Loucy (cell line): Measurements from ENCODE around the gene ETNPPL.

Experiments used
- H2AFZ ChIP-seq: fragments of 200-600 bp; sonication (generic); 2 replicates; pipeline ENCODE4 v1.6.0; 2016; ENCODE audit warnings: antibody characterized with exemption, mild to moderate bottlenecking, low read length, moderate library complexity
- H3F3A ChIP-seq: fragments of 200-600 bp; 2 replicates; pipeline ENCODE4 v1.6.0; 2016; ENCODE audit warnings: antibody characterized with exemption, low read depth, mild to moderate bottlenecking
- H3K27me3 ChIP-seq: fragments of 200-600 bp; sonication (generic); 2 replicates; pipeline ENCODE4 v1.6.1; 2014; ENCODE audit warnings: low read length, mild to moderate bottlenecking; ENCODE audit not compliant: insufficient read depth, poor library complexity, severe bottlenecking
- H3K36me3 ChIP-seq: fragments of 200-600 bp; sonication (generic); 2 replicates; pipeline ENCODE4 v1.6.1; 2016; ENCODE audit warnings: low read length; ENCODE audit not compliant: insufficient read depth
- H3K4me1 ChIP-seq: fragments of 200-600 bp; sonication (generic); 2 replicates; pipeline ENCODE4 v1.5.1; 2014; ENCODE audit warnings: low read length, mild to moderate bottlenecking; ENCODE audit not compliant: insufficient read depth, poor library complexity, severe bottlenecking
- H3K4me2 ChIP-seq: fragments of 200-600 bp; sonication (generic); 2 replicates; pipeline ENCODE4 v1.6.0; 2014; ENCODE audit warnings: antibody characterized with exemption, low read length, low read depth, mild to moderate bottlenecking; ENCODE audit not compliant: poor library complexity, severe bottlenecking
- H3K4me3 ChIP-seq: fragments of 200-600 bp; sonication (generic); 2 replicates; pipeline ENCODE4 v1.5.1; 2014; ENCODE audit warnings: low read length, mild to moderate bottlenecking, mixed read lengths; ENCODE audit not compliant: poor library complexity, severe bottlenecking
- H3K79me2 ChIP-seq: fragments of 200-600 bp; sonication (generic); 2 replicates; pipeline ENCODE4 v1.6.1; 2014; ENCODE audit warnings: low read length; ENCODE audit not compliant: insufficient read depth
- H3K9ac ChIP-seq: fragments of 200-600 bp; sonication (generic); 2 replicates; pipeline ENCODE4 v1.6.0; 2014; ENCODE audit warnings: mild to moderate bottlenecking, low read depth, low read length, moderate library complexity; ENCODE audit not compliant: poor library complexity, severe bottlenecking
- H3K9me2 ChIP-seq: fragments of 200-600 bp; sonication (generic); replicated peaks from 2 replicates; pipeline ENCODE4 v1.6.1; 2016; ENCODE audit warnings: low read depth, low read length, mixed read lengths
- H3K9me3 ChIP-seq: fragments of 200-600 bp; sonication (generic); 2 replicates; pipeline ENCODE4 v1.6.1; 2014; ENCODE audit warnings: mild to moderate bottlenecking, antibody characterized with exemption, low read length, low read depth; ENCODE audit not compliant: insufficient read depth
- H4K20me1 ChIP-seq: fragments of 200-600 bp; sonication (generic); 2 replicates; pipeline ENCODE4 v1.6.0; 2014; ENCODE audit warnings: antibody characterized with exemption, low read length, mild to moderate bottlenecking; ENCODE audit not compliant: insufficient read depth, poor library complexity, severe bottlenecking
- EZH2phosphoT487 ChIP-seq: fragments of 200-600 bp; IDR thresholded peaks from 2 replicates; pipeline ENCODE4 v1.6.1; 2018; ENCODE audit warnings: antibody characterized with exemption, mild to moderate bottlenecking, moderate library complexity, borderline replicate concordance
- TF ChIP-seq, protein P1 (sequence below): fragments of 200-600 bp; sonication (generic); conservative IDR thresholded peaks from 2 replicates; pipeline ENCODE4 v1.5.1; 2014; ENCODE audit warnings: mild to moderate bottlenecking, antibody characterized with exemption, low read length

The ETNPPL gene

DNA sequence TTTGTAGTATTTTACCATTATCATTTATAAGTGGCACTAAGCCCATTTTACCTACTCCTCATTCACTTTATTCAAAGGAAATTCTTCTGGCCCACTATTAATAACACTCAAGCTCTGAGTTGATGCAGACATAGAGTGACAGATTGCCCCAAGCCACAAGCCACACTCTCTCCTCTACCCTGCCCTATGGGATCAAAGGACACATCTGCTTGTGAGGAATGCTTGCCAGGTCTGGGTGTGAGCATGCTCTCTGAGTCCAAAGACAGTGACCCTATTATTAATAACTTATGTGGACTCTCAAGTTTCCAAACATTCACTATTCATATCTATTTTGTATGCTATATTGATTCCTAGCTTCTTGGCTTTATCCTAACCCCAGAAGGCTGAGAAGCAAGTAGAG is 18.5 kb downstream of the ETNPPL start:
- H3K4me2 ChIP-seq: no peak overlapping the region
- no peak overlapping the region for H2AFZ ChIP-seq
- H3K9me2 ChIP-seq: no peaks in the 10 kb centered on the region
- H4K20me1 ChIP-seq: no peaks in the 10 kb centered on the region
- no peaks in the 10 kb centered on the region for H3F3A ChIP-seq
- H3K27me3 ChIP-seq: no peaks in the 10 kb centered on the region
- TF ChIP-seq, protein P1, sequence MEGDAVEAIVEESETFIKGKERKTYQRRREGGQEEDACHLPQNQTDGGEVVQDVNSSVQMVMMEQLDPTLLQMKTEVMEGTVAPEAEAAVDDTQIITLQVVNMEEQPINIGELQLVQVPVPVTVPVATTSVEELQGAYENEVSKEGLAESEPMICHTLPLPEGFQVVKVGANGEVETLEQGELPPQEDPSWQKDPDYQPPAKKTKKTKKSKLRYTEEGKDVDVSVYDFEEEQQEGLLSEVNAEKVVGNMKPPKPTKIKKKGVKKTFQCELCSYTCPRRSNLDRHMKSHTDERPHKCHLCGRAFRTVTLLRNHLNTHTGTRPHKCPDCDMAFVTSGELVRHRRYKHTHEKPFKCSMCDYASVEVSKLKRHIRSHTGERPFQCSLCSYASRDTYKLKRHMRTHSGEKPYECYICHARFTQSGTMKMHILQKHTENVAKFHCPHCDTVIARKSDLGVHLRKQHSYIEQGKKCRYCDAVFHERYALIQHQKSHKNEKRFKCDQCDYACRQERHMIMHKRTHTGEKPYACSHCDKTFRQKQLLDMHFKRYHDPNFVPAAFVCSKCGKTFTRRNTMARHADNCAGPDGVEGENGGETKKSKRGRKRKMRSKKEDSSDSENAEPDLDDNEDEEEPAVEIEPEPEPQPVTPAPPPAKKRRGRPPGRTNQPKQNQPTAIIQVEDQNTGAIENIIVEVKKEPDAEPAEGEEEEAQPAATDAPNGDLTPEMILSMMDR: no peak
- no peak for TF ChIP-seq EZH2phosphoT487
- H3K4me3 ChIP-seq: no peak overlapping the region
- no peaks in the 10 kb centered on the region for H3K4me1 ChIP-seq
- no peaks in the 10 kb centered on the region for H3K79me2 ChIP-seq
- H3K9me3 ChIP-seq: no peaks in the 10 kb centered on the region
- no peak overlapping the region for H3K9ac ChIP-seq
- no peaks in the 10 kb centered on the region for H3K36me3 ChIP-seq

DNA sequence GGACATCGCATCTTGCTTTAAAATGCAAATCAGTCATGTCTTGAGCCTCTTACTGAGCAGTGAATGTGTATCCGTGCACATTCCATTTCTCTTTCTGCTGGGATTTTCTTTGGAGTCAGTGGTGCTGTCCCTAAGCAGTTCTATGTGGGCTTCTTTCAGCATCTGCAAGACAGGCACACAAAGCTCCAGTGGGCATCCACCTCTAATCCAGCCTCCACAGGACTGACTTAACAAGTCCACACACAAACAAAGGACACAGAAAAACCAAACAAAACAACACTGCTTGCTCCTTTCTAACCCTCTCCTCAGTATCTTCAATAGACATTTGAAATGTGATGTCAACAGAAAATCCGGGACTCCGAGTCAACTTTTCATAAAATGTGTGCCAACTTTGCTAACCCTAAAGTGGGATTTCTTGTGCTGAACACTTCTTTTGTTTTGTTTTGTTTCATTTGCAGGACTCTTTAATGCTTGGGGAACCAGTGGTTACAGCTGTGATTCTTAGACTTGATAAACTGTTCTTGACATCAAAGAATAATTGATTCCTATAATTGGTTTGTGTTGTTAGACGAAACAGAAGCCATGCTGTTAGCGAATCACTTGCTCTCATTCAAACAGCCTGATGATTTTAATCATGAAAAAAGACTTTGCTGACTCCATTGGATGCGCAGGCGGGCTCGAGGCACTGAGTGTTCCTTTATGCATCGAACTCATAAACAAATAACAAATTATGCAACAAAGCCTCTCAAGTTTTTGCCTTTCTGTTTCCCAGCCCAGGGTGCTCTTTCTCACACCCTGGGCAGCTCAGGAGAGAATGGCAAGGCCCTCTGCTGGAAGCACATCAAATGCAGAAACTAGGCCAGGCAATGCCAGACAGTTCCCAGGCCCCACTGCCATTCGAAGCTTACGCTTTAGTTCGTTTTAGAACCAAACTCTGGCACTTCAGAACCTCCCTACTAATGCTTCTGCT is 20.1 kb downstream of the ETNPPL start:
- H3K4me2 ChIP-seq: no peak overlapping the region
- H3K9me3 ChIP-seq: no peaks in the 10 kb centered on the region
- no peaks in the 10 kb centered on the region for H3K9me2 ChIP-seq
- H3F3A ChIP-seq: no peaks in the 10 kb centered on the region
- no peak overlapping the region for H3K9ac ChIP-seq
- no peaks in the 10 kb centered on the region for H3K79me2 ChIP-seq
- H3K4me3 ChIP-seq: no peak overlapping the region
- H2AFZ ChIP-seq: no peak overlapping the region
- H4K20me1 ChIP-seq: no peaks in the 10 kb centered on the region
- no peaks in the 10 kb centered on the region for H3K27me3 ChIP-seq
- no peaks in the 10 kb centered on the region for H3K4me1 ChIP-seq
- no peaks in the 10 kb centered on the region for H3K36me3 ChIP-seq
- TF ChIP-seq, protein P1: peak; percentile 46
- no peak for TF ChIP-seq EZH2phosphoT487

DNA sequence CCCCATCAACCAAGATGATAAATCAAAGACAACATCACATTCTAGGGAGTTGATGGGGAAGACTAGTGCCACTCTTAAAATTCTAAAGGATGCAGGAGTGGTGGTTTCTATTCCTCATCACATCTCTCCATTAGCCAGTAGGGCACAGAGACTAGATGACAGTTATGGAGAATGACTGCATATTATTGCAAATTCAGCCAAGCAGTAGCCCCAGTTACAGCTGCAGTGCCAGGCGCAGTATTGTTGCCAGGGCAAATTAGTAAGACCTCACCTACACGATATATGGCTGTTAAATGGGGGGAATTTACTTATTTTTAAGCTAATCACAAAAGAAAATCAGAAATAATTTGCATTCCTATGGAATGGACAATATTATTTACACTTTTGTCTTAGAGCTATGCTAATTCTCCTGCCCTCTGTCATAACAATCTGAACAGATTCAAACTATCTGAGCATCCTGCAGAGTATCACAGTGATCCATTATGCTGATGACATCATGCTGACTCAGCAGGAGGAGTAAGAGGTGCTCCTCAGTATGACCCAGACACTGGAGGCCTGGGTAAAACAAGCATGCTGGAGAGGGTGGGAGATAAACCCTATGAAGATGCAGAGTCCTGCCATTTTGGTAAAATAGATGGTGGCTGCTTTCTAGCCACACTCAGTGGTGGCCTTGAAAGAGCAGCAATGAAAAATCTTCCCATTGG is 24.7 kb downstream of the ETNPPL start:
- Histone ChIP-seq H4K20me1 (no peaks in the 10 kb centered on the region), H3K79me2 (no peaks in the 10 kb centered on the region), H3K9me2 (no peaks in the 10 kb centered on the region), H3K4me2 (no peak overlapping the region), H3K27me3 (no peaks in the 10 kb centered on the region), H3K9ac (no peak overlapping the region), H3K36me3 (no peaks in the 10 kb centered on the region), H3K9me3 (no peaks in the 10 kb centered on the region), H3K4me1 (no peaks in the 10 kb centered on the region), H2AFZ (no peak overlapping the region), H3F3A (no peaks in the 10 kb centered on the region), H3K4me3 (no peak overlapping the region)
- no peak for TF ChIP-seq EZH2phosphoT487
- TF ChIP-seq, protein P1: no peak
